ENCODE measurements around the gene ZFP69.
A peak's percentile ranks its signal among the peaks of the same experiment; 100 is the strongest.

DNA sequence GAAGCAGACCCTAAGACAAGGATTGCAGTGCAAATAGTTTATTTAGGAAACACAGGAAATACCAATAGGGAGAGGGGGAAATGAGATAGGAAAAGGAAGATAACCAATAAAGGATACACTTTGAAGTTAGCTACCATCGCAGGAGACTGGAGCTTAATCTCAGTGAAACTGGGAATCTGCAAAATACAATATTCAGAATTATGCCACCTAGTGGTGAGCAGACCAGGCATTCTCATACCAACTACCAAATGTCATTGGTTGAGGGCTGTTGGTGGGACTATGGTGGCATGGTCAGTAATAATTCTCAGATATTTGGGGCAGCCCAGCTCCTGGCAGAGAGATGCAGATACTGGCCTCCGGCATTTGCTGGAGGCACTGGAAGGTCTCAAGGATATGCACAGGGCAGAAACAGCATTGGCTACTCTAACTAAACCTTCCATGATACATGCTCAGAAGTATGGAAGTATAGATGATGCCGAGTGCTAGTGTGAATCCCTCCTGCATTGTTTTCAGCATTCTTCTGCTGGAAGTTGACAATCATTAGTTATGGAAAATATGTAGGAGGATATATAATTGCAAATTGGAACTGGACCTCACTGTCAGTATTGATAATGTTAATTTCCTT, 38.6 kb upstream of the ZFP69 start:
- TF ChIP-seq POLR2A (IDR thresholded peaks at IDR 0.05) = no peak
- TF ChIP-seq, protein P1, sequence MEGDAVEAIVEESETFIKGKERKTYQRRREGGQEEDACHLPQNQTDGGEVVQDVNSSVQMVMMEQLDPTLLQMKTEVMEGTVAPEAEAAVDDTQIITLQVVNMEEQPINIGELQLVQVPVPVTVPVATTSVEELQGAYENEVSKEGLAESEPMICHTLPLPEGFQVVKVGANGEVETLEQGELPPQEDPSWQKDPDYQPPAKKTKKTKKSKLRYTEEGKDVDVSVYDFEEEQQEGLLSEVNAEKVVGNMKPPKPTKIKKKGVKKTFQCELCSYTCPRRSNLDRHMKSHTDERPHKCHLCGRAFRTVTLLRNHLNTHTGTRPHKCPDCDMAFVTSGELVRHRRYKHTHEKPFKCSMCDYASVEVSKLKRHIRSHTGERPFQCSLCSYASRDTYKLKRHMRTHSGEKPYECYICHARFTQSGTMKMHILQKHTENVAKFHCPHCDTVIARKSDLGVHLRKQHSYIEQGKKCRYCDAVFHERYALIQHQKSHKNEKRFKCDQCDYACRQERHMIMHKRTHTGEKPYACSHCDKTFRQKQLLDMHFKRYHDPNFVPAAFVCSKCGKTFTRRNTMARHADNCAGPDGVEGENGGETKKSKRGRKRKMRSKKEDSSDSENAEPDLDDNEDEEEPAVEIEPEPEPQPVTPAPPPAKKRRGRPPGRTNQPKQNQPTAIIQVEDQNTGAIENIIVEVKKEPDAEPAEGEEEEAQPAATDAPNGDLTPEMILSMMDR (IDR thresholded peaks at IDR 0.05) = peak; percentile 33 to 60 (median 48)
